Measurements from ENCODE around the gene LRRC10B.

- TF ChIP-seq POLR2AphosphoS5 (IDR thresholded peaks at IDR 0.05; ENCODE audit: low read depth, low read length) (no peak), REST (IDR thresholded peaks at IDR 0.05; ENCODE audit: insufficient read depth in 1 of 2, low read depth in 2 of 2, low read length in 2 of 2) (no peak), TAF1 (IDR thresholded peaks at IDR 0.05; ENCODE audit: borderline replicate concordance, insufficient read depth, low read length) (no peak)
These were observed 43.1 kb downstream of the LRRC10B start for GRCh38 chr11:61551634-61552033.
